Pancreas (tissue), 10 donors: ENCODE data around the gene PPHLN1. TPM values are rescaled to one million over a fixed set of nuclear protein-coding genes. Genes with fewer than 3 reads are reported as not detected.

Experiments used
- ATAC-seq, 4 donors: fragments of 200-7000 bp; cut with Tn5 transposase; one replicate each; pipeline versions ENCODE4 v1.8.0 to v1.9.1; 2020; ENCODE audit warnings: mild to moderate bottlenecking in 4 of 4, moderate library complexity in 4 of 4
- DNase-seq, 6 donors: peaks; one replicate each; pipeline ENCODE4 v3.0.0-alpha.2; 2020
- FAIRE-seq: peaks from 2 replicates; lab custom pipeline; 2012; peaks lifted over from hg19 to GRCh38; lab: Jason Lieb, UNC
- H3K27ac ChIP-seq, 4 donors: fragments of 200-600 bp; sonication (generic); 1 replicate in 3 of 4; 2 replicates in 1 of 4; pipeline versions ENCODE4 v1.5.0 to v1.8.0; 2020
- H3K27me3 ChIP-seq, 4 donors: fragments of 200-600 bp; one replicate each; pipeline ENCODE4 v1.8.0; 2021
- H3K36me3 ChIP-seq, 3 donors: fragments of 200-600 bp; sonication (generic) in 1 of 3; one replicate each; pipeline versions ENCODE4 v1.5.0 to v1.8.0; 2020 to 2021
- H3K4me1 ChIP-seq, 3 donors: fragments of 200-600 bp; one replicate each; pipeline ENCODE4 v1.8.0; 2021
- H3K4me3 ChIP-seq, 4 donors: fragments of 200-600 bp; sonication (generic) in 2 of 4; one replicate each; pipeline versions ENCODE4 v1.5.0 to v1.8.0; 2020 to 2021
- H3K9me3 ChIP-seq, 4 donors: fragments of 200-600 bp; one replicate each; pipeline ENCODE4 v1.8.0; 2021
- WGBS, 2 donors: extraction: QIAGEN DNeasy Blood & Tissue Kit; methylation state at CpG; one replicate each; pipeline ENCODE4 v1.1.7; 2013; 5-methylcytosine and 5-hydroxymethylcytosine counted together
- intact Hi-C, 3 donors: fragments of 100-400 bp; cut with DNase I; formaldehyde crosslinking; loops; one replicate each; pipeline versions ENCODE4 v1.11.1 to v1.14.2; 2022
- polyA plus RNA-seq, 2 donors: library from polyadenylated mRNA; stranded (reverse); fragments of 200-250 nt; gene quantifications; one replicate each; pipeline ENCODE4 v1.2.3, GENCODE V29; 2013
- total RNA-seq, 6 donors: library from RNA; stranded (reverse); fragmentation: NEBNext Ultra II Directional in 4 of 6; extraction: Animal tissue kit (Norgen Biotek cat#: 25700) in 4 of 6; gene quantifications; one replicate each; pipeline versions ENCODE4 v1.2.1 to v1.2.4, GENCODE V29; 2021 to 2023
- TF ChIP-seq, protein P1 (sequence below), 4 donors: fragments of 200-600 bp; sonication (generic) in 3 of 4; IDR thresholded peaks; one replicate each; pipeline versions ENCODE4 v1.5.0 to v1.8.0; 2021; ENCODE audit warnings: antibody characterized with exemption in 4 of 4
- donor health status: healthy with polysubstance abuse.
- donor health status: DM: no; HTN: no; CAD: no; lungs with moderate emphysema.
- donor health status: DM: no; HTN: no; CAD: no.
- donor health status: control.
- donor health status: control.
- donor health status: Bipolar disorder and iron deficiency.
- donor health status: DM: yes; HTN: yes; CAD: no.
- donor health status: DM: no; HTN: no; CAD: no.
- donor health status: DM: no; HTN: no; CAD: no.
- donor health status: DM: yes; HTN: yes; CAD: no.

Gene PPHLN1
- total and polyA plus RNA-seq, 8 donors, result 11.1 to 26.4 (median 15.9) TPM

DNA sequence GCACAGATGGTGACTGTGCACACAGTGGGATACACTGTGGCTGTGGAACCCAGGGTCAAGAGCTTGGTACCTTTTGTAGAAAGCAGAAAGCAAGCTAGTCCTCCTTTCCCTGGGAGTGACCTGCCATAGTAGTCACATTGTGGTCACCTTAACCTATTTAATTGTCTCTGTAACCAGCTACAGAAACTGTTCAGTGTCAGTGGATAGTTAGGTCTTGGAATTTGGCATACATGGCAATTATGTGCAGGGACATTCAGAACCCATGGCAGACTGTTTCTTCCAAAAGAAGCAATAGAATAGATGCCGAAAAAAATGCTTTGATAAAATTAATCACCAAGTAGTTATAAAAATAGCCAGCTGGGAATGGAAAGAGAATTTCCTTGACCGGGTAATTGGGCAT is 30.4 kb downstream of the PPHLN1 start:
- DNase-seq (no peak), FAIRE-seq (no peak), ATAC-seq (no peak)
- no peaks in the 10 kb centered on the region for H3K4me1 ChIP-seq
- no peaks in the 10 kb centered on the region for H3K36me3 ChIP-seq
- intact Hi-C loops, result no loop called here
- H3K27ac ChIP-seq, result no peak overlapping the region
- 72 to 79% methylated on average over 2 of the region's 2 CpGs for WGBS, 2 donors
- no peak overlapping the region for H3K4me3 ChIP-seq
- H3K9me3 ChIP-seq, result no peaks in the 10 kb centered on the region
- TF ChIP-seq, protein P1, sequence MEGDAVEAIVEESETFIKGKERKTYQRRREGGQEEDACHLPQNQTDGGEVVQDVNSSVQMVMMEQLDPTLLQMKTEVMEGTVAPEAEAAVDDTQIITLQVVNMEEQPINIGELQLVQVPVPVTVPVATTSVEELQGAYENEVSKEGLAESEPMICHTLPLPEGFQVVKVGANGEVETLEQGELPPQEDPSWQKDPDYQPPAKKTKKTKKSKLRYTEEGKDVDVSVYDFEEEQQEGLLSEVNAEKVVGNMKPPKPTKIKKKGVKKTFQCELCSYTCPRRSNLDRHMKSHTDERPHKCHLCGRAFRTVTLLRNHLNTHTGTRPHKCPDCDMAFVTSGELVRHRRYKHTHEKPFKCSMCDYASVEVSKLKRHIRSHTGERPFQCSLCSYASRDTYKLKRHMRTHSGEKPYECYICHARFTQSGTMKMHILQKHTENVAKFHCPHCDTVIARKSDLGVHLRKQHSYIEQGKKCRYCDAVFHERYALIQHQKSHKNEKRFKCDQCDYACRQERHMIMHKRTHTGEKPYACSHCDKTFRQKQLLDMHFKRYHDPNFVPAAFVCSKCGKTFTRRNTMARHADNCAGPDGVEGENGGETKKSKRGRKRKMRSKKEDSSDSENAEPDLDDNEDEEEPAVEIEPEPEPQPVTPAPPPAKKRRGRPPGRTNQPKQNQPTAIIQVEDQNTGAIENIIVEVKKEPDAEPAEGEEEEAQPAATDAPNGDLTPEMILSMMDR (IDR thresholded peaks at IDR 0.05), result no peak
- no peaks in the 10 kb centered on the region for H3K27me3 ChIP-seq

DNA sequence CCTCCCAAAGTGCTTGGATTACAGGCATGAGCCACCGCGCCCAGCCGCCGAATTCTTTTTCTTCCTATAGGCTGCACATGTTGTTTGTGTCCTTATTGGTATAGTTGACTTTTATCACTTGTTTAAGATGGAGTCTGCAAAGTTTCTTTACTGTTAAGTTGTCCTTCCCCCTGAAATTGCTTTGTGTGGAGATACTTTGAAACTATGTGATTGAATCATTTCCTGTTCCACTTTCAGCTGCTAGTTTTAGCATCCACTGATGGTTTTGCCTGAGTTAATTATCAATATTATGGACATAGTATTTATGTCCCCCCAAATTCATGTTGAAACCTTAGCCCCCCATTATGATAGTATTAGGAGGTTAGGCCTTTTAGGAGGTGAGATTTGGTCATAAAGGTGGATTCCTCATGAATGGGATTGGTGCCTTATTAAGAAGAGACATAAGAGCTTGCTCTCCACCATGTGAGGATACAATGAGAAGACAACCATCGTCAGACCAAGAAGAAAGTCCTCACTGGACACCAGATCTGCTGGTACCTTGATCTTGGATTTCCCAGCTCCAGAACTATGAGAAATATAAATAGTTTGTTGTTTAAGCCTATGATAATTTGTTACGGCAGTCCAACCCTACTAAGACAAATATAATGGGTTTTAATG is 34.9 kb downstream of the PPHLN1 start:
- TF ChIP-seq, protein P1 (IDR thresholded peaks at IDR 0.05), result no peak

DNA sequence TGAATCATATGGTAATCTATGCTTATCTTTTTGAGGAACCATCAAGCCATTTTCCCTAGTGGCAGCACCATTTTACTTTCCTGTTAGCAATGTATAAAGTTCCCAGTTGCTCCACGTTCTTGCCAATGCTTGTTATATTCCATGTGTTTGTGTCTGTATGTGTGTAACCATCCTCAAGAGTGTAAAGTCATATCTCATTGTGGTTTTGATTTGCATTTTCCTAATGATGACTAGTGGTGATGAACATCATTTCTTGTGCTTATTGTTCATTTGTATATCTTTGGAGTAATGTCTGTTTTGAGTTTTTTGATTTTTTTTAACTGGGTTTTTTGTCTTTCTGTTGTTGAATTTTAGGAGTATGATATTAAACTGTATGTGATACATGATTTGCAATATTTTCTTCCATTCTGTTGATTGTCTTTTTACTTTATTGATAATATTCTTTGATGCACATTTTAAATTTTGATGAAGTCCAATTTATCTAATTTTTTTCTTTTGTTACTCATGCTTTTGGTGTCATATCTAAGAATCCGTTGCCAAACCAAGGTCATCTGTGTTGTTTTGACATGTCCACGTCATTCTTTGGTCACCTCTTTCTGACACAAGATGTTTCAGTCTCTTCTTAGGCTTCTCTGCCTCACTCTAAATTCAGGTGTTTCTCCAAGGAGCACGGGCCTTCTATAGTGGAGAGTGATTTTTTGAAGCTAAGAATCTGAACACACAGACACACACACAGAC is 36.1 kb downstream of the PPHLN1 start:
- no peaks in the 10 kb centered on the region for H3K9me3 ChIP-seq
- ATAC-seq (no peak), DNase-seq (no peak), FAIRE-seq (no peak)
- no peaks in the 10 kb centered on the region for H3K27me3 ChIP-seq
- no peaks in the 10 kb centered on the region for H3K36me3 ChIP-seq
- WGBS, 2 donors, result 69 to 74% methylated on average over 4 of the region's 4 CpGs
- intact Hi-C loops, result no loop called here
- H3K27ac ChIP-seq, result no peak overlapping the region
- no peaks in the 10 kb centered on the region for H3K4me1 ChIP-seq
- TF ChIP-seq, protein P1 (IDR thresholded peaks at IDR 0.05), result no peak
- no peak overlapping the region for H3K4me3 ChIP-seq

More for the DNA sequence above, 34.9 kb downstream of the PPHLN1 start:
- no peaks in the 10 kb centered on the region for H3K4me1 ChIP-seq
- no peak overlapping the region for H3K27ac ChIP-seq
- FAIRE-seq, result no peak
- H3K27me3 ChIP-seq, result no peaks in the 10 kb centered on the region
- no peak overlapping the region for H3K4me3 ChIP-seq
- ATAC-seq, result no peak
- no peaks in the 10 kb centered on the region for H3K9me3 ChIP-seq
- DNase-seq, result no peak
- WGBS, 2 donors, result 91 to 92% methylated on average over 6 of the region's 6 CpGs
- no peaks in the 10 kb centered on the region for H3K36me3 ChIP-seq
- intact Hi-C loops, result no loop called here

GRCh38 chr12:42362647-42363260 is 36.8 kb downstream of the PPHLN1 start:
- Histone ChIP-seq H3K4me3 (no peak overlapping the region), H3K9me3 (no peaks in the 10 kb centered on the region), H3K27me3 (no peaks in the 10 kb centered on the region), H3K4me1 (no peaks in the 10 kb centered on the region), H3K36me3 (no peaks in the 10 kb centered on the region), H3K27ac (no peak overlapping the region)
- FAIRE-seq (no peak), DNase-seq (no peak), ATAC-seq (no peak)
- intact Hi-C loops, result no loop called here
- TF ChIP-seq, protein P1 (IDR thresholded peaks at IDR 0.05), result no peak
